Measurements from ENCODE around the gene MIF.
A peak's percentile ranks its signal among the peaks of the same experiment; 100 is the strongest.

MIF gene

GRCh38 chr22:23892130-23892529 is 2.1 kb upstream of the MIF start:
- H3K79me2 ChIP-seq (ENCODE audit: control insufficient read depth, insufficient read depth, low read length), result peaks cover 16% of the 10 kb centered on the region
- no peak overlapping the region for H3K4me3 ChIP-seq (ENCODE audit: low read length)
- peaks cover 14% of the 10 kb centered on the region for H3K79me1 ChIP-seq (ENCODE audit: low read length)
- WGBS (ENCODE audit: extremely low coverage, insufficient coverage, low lambda C conversion rate), result no CpG with 5 or more reads among the region's 2 CpGs
- H3K56ac ChIP-seq (ENCODE audit: low read length), result no peak overlapping the region
- H4K8ac ChIP-seq (ENCODE audit: low read depth, low read length), result no peak overlapping the region
- no peak overlapping the region for H2BK120ac ChIP-seq (ENCODE audit: low read depth, low read length)
- H2BK5ac ChIP-seq (ENCODE audit: low read length), result no peak overlapping the region
- no peak overlapping the region for H3K23ac ChIP-seq (ENCODE audit: low read length)
- H2BK15ac ChIP-seq (replicated peaks; ENCODE audit: low read depth), result no peak overlapping the region
- peaks cover 10% of the 10 kb centered on the region for H3K36me3 ChIP-seq (ENCODE audit: control insufficient read depth, insufficient read depth, low read length)
- no peak overlapping the region for H3K4ac ChIP-seq (ENCODE audit: low read depth, low read length)
- no peak overlapping the region for H3K4me2 ChIP-seq (ENCODE audit: low read length)
- H3K9ac ChIP-seq (ENCODE audit: low read length), result no peak overlapping the region
- H3K27ac ChIP-seq (ENCODE audit: low read depth, low read length), result no peak overlapping the region
- no peak overlapping the region for H4K5ac ChIP-seq (ENCODE audit: low read length)
- H3K4me1 ChIP-seq (ENCODE audit: control insufficient read depth, low read depth, low read length), result peaks cover 10% of the 10 kb centered on the region
- H3K27me3 ChIP-seq (ENCODE audit: insufficient read depth, low read length, poor library complexity), result no peaks in the 10 kb centered on the region
- no peak overlapping the region for H2AK5ac ChIP-seq (ENCODE audit: low read length)
- DNase-seq, result no peak
- no peak overlapping the region for H3K18ac ChIP-seq (ENCODE audit: low read length)

- no peak overlapping the region for H2BK15ac ChIP-seq (replicated peaks; ENCODE audit: low read depth)
- no peak overlapping the region for H2AK5ac ChIP-seq (ENCODE audit: low read length)
- peaks cover 10% of the 10 kb centered on the region for H3K36me3 ChIP-seq (ENCODE audit: control insufficient read depth, insufficient read depth, low read length)
- no CpG with 5 or more reads among the region's 4 CpGs for WGBS (ENCODE audit: extremely low coverage, insufficient coverage, low lambda C conversion rate)
- no peak overlapping the region for H3K9ac ChIP-seq (ENCODE audit: low read length)
- no peak overlapping the region for H2BK5ac ChIP-seq (ENCODE audit: low read length)
- no peak overlapping the region for H4K5ac ChIP-seq (ENCODE audit: low read length)
- no peak overlapping the region for H3K4ac ChIP-seq (ENCODE audit: low read depth, low read length)
- no peak overlapping the region for H3K18ac ChIP-seq (ENCODE audit: low read length)
- no peak overlapping the region for H3K56ac ChIP-seq (ENCODE audit: low read length)
- no peak overlapping the region for H3K27ac ChIP-seq (ENCODE audit: low read depth, low read length)
- H3K4me3 ChIP-seq (ENCODE audit: low read length), result no peak overlapping the region
- peaks cover 14% of the 10 kb centered on the region for H3K79me1 ChIP-seq (ENCODE audit: low read length)
- peaks cover 16% of the 10 kb centered on the region for H3K79me2 ChIP-seq (ENCODE audit: control insufficient read depth, insufficient read depth, low read length)
- no peak overlapping the region for H4K8ac ChIP-seq (ENCODE audit: low read depth, low read length)
- H3K4me1 ChIP-seq (ENCODE audit: control insufficient read depth, low read depth, low read length), result peaks cover 10% of the 10 kb centered on the region
- no peaks in the 10 kb centered on the region for H3K27me3 ChIP-seq (ENCODE audit: insufficient read depth, low read length, poor library complexity)
- H3K4me2 ChIP-seq (ENCODE audit: low read length), result no peak overlapping the region
- no peak overlapping the region for H2BK120ac ChIP-seq (ENCODE audit: low read depth, low read length)
- DNase-seq, result no peak
- H3K23ac ChIP-seq (ENCODE audit: low read length), result no peak overlapping the region
Observed at GRCh38 chr22:23892706-23893105, 1.5 kb upstream of the MIF start.

GRCh38 chr22:23893121-23893944 is 850 bp upstream of the MIF start:
- peaks cover 16% of the 10 kb centered on the region for H3K79me2 ChIP-seq (ENCODE audit: control insufficient read depth, insufficient read depth, low read length)

GRCh38 chr22:23894710-23895598 is 771 bp downstream of the MIF start:
- H2BK5ac ChIP-seq (ENCODE audit: low read length), result peak overlapping the region; percentile 79
- DNase-seq, result peak; percentile 92
- H3K4me2 ChIP-seq (ENCODE audit: low read length), result peak overlapping the region; percentile 62
- H3K27me3 ChIP-seq (ENCODE audit: insufficient read depth, low read length, poor library complexity), result no peaks in the 10 kb centered on the region
- H3K79me2 ChIP-seq (ENCODE audit: control insufficient read depth, insufficient read depth, low read length), result peaks cover 16% of the 10 kb centered on the region
- no peak overlapping the region for H2AK5ac ChIP-seq (ENCODE audit: low read length)
- H3K79me1 ChIP-seq (ENCODE audit: low read length), result peaks cover 14% of the 10 kb centered on the region
- H3K27ac ChIP-seq (ENCODE audit: low read depth, low read length), result peak overlapping the region; percentile 95
- peak overlapping the region; percentile 94 for H3K4me3 ChIP-seq (ENCODE audit: low read length)
- H3K23ac ChIP-seq (ENCODE audit: low read length), result peak overlapping the region; percentile 82
- H3K4me1 ChIP-seq (ENCODE audit: control insufficient read depth, low read depth, low read length), result peaks cover 10% of the 10 kb centered on the region
- H3K9ac ChIP-seq (ENCODE audit: low read length), result peak overlapping the region; percentile 95
- peak overlapping the region; percentile 96 for H3K4ac ChIP-seq (ENCODE audit: low read depth, low read length)
- WGBS (ENCODE audit: extremely low coverage, insufficient coverage, low lambda C conversion rate), result no CpG with 5 or more reads among the region's 79 CpGs
- H3K36me3 ChIP-seq (ENCODE audit: control insufficient read depth, insufficient read depth, low read length), result peaks cover 10% of the 10 kb centered on the region
- peak overlapping the region; percentile 100 for H3K56ac ChIP-seq (ENCODE audit: low read length)
- no peak overlapping the region for H4K8ac ChIP-seq (ENCODE audit: low read depth, low read length)
- peak overlapping the region; percentile 30 for H2BK120ac ChIP-seq (ENCODE audit: low read depth, low read length)
- H4K5ac ChIP-seq (ENCODE audit: low read length), result no peak overlapping the region
- H2BK15ac ChIP-seq (replicated peaks; ENCODE audit: low read depth), result no peak overlapping the region
- peak overlapping the region; percentile 93 for H3K18ac ChIP-seq (ENCODE audit: low read length)

More at GRCh38 chr22:23893121-23893944, 850 bp upstream of the MIF start:
- H2BK120ac ChIP-seq (ENCODE audit: low read depth, low read length), result no peak overlapping the region
- no peak for DNase-seq
- no peak overlapping the region for H3K18ac ChIP-seq (ENCODE audit: low read length)
- H3K27me3 ChIP-seq (ENCODE audit: insufficient read depth, low read length, poor library complexity), result no peaks in the 10 kb centered on the region
- peak overlapping the region; percentile 1 for H3K4ac ChIP-seq (ENCODE audit: low read depth, low read length)
- H2BK5ac ChIP-seq (ENCODE audit: low read length), result no peak overlapping the region
- peak overlapping the region; percentile 4 for H3K4me3 ChIP-seq (ENCODE audit: low read length)
- no peak overlapping the region for H4K8ac ChIP-seq (ENCODE audit: low read depth, low read length)
- H3K4me1 ChIP-seq (ENCODE audit: control insufficient read depth, low read depth, low read length), result peaks cover 10% of the 10 kb centered on the region
- no CpG with 5 or more reads among the region's 11 CpGs for WGBS (ENCODE audit: extremely low coverage, insufficient coverage, low lambda C conversion rate)
- H4K5ac ChIP-seq (ENCODE audit: low read length), result no peak overlapping the region
- peak overlapping the region; percentile 50 for H3K27ac ChIP-seq (ENCODE audit: low read depth, low read length)
- no peak overlapping the region for H3K23ac ChIP-seq (ENCODE audit: low read length)
- no peak overlapping the region for H2BK15ac ChIP-seq (replicated peaks; ENCODE audit: low read depth)
- peak overlapping the region; percentile 72 for H3K9ac ChIP-seq (ENCODE audit: low read length)
- H3K36me3 ChIP-seq (ENCODE audit: control insufficient read depth, insufficient read depth, low read length), result peaks cover 10% of the 10 kb centered on the region
- peak overlapping the region; percentile 83 for H3K4me2 ChIP-seq (ENCODE audit: low read length)
- H2AK5ac ChIP-seq (ENCODE audit: low read length), result no peak overlapping the region
- peak overlapping the region; percentile 92 for H3K56ac ChIP-seq (ENCODE audit: low read length)
- H3K79me1 ChIP-seq (ENCODE audit: low read length), result peaks cover 14% of the 10 kb centered on the region

- Histone ChIP-seq H3K79me1 (ENCODE audit: low read length) (peaks cover 14% of the 10 kb centered on the region), H3K56ac (ENCODE audit: low read length) (peak overlapping the region; percentile 84), H3K27ac (ENCODE audit: low read depth, low read length) (no peak overlapping the region), H2BK5ac (ENCODE audit: low read length) (no peak overlapping the region), H2AK5ac (ENCODE audit: low read length) (no peak overlapping the region), H3K79me2 (ENCODE audit: control insufficient read depth, insufficient read depth, low read length) (peaks cover 16% of the 10 kb centered on the region), H3K9ac (ENCODE audit: low read length) (peak overlapping the region; percentile 95), H3K4ac (ENCODE audit: low read depth, low read length) (no peak overlapping the region), H3K27me3 (ENCODE audit: insufficient read depth, low read length, poor library complexity) (no peaks in the 10 kb centered on the region), H3K4me2 (ENCODE audit: low read length) (peak overlapping the region; percentile 70), H3K4me3 (ENCODE audit: low read length) (peak overlapping the region; percentile 40), H3K4me1 (ENCODE audit: control insufficient read depth, low read depth, low read length) (peaks cover 10% of the 10 kb centered on the region), H2BK120ac (ENCODE audit: low read depth, low read length) (no peak overlapping the region), H4K5ac (ENCODE audit: low read length) (no peak overlapping the region), H4K8ac (ENCODE audit: low read depth, low read length) (no peak overlapping the region), H3K23ac (ENCODE audit: low read length) (no peak overlapping the region), H3K18ac (ENCODE audit: low read length) (no peak overlapping the region), H2BK15ac (replicated peaks; ENCODE audit: low read depth) (no peak overlapping the region), H3K36me3 (ENCODE audit: control insufficient read depth, insufficient read depth, low read length) (peaks cover 10% of the 10 kb centered on the region)
- DNase-seq, result no peak
- no CpG with 5 or more reads among the region's 16 CpGs for WGBS (ENCODE audit: extremely low coverage, insufficient coverage, low lambda C conversion rate)
Observed at GRCh38 chr22:23895599-23896144, 1.5 kb downstream of the MIF start.
